HEK293T (cell line): ENCODE data around the gene KRTAP10-4.
"Not testable (repeated sequence)": the region's sequence is repeated elsewhere in the genome, so short reads cannot be mapped to it uniquely, and the experiment has no call there.

Experiments used
- CTCF ChIA-PET: fragments of 350-600 bp; formaldehyde crosslinking; extraction: SDS; loops from one replicate; lab custom pipeline; 2021; ENCODE audit warnings: antibody characterized with exemption, inconsistent platforms; lab: Yijun Ruan, JAX
- POLR2A ChIA-PET: fragments of 350-600 bp; formaldehyde crosslinking; extraction: SDS; loops from one replicate; lab custom pipeline; 2020; ENCODE audit warnings: antibody characterized with exemption, inconsistent platforms; lab: Yijun Ruan, JAX
- DNase-seq: peaks from one replicate; pipeline ENCODE4 v3.0.0; 2012; ENCODE audit warnings: mixed read lengths; ENCODE audit errors: extremely low spot score
- ARNT ChIP-seq: fragments of 450-650 bp; IDR thresholded peaks from 2 replicates; pipeline ENCODE4 v1.6.1; 2017; ENCODE audit warnings: mild to moderate bottlenecking
- BHLHE40 ChIP-seq: fragments of 450-650 bp; IDR thresholded peaks from 2 replicates; pipeline ENCODE4 v1.6.1; 2016; ENCODE audit warnings: mild to moderate bottlenecking, moderate library complexity, borderline replicate concordance
- CTBP1 ChIP-seq: fragments of 450-650 bp; IDR thresholded peaks from 2 replicates; pipeline ENCODE4 v1.6.1; 2016; ENCODE audit warnings: borderline replicate concordance
- ELF4 ChIP-seq: fragments of 450-650 bp; IDR thresholded peaks from 2 replicates; pipeline ENCODE4 v1.6.1; 2017; ENCODE audit warnings: antibody characterized with exemption
- FOXA1 ChIP-seq: fragments of 450-650 bp; IDR thresholded peaks from 2 replicates; pipeline ENCODE4 v1.6.1; 2016; ENCODE audit warnings: mild to moderate bottlenecking
- FOXK2 ChIP-seq: fragments of 450-650 bp; IDR thresholded peaks from 2 replicates; pipeline ENCODE4 v1.6.1; 2016; ENCODE audit warnings: mild to moderate bottlenecking
- FOXM1 ChIP-seq: fragments of 450-650 bp; IDR thresholded peaks from 2 replicates; pipeline ENCODE4 v1.6.1; 2017; ENCODE audit warnings: mild to moderate bottlenecking, borderline replicate concordance
- HDGF ChIP-seq: fragments of 450-650 bp; IDR thresholded peaks from 2 replicates; pipeline ENCODE4 v1.6.1; 2017; ENCODE audit warnings: antibody characterized with exemption, borderline replicate concordance
- L3MBTL2 ChIP-seq: fragments of 450-650 bp; conservative IDR thresholded peaks from 2 replicates; pipeline ENCODE4 v1.6.1; 2016; ENCODE audit warnings: mild to moderate bottlenecking
- LEF1 ChIP-seq: fragments of 450-650 bp; IDR thresholded peaks from 2 replicates; pipeline ENCODE4 v1.6.1; 2017; ENCODE audit warnings: mild to moderate bottlenecking, borderline replicate concordance
- NFRKB ChIP-seq: fragments of 450-650 bp; IDR thresholded peaks from 2 replicates; pipeline ENCODE4 v1.6.1; 2016; ENCODE audit warnings: mild to moderate bottlenecking, moderate library complexity
- PKNOX1 ChIP-seq: fragments of 450-650 bp; IDR thresholded peaks from 2 replicates; pipeline ENCODE4 v1.6.1; 2016
- SP1 ChIP-seq: fragments of 450-650 bp; IDR thresholded peaks from 2 replicates; pipeline ENCODE4 v1.6.1; 2017
- SUZ12 ChIP-seq: fragments of 450-650 bp; IDR thresholded peaks from 2 replicates; pipeline ENCODE4 v1.6.1; 2016; ENCODE audit warnings: mild to moderate bottlenecking
- TARDBP ChIP-seq: fragments of 450-650 bp; IDR thresholded peaks from 2 replicates; pipeline ENCODE4 v1.6.1; 2016
- ZNF384 ChIP-seq: fragments of 450-650 bp; IDR thresholded peaks from 2 replicates; pipeline ENCODE4 v1.6.1; 2016

Gene KRTAP10-4

GRCh38 chr21:44609193-44609592 lies 35.7 kb downstream of the KRTAP10-4 start:
- DNase-seq, result no peak
- ChIA-PET CTCF (no interaction called here), POLR2A (no interaction called here)
- TF ChIP-seq ELF4 (no peak), NFRKB (no peak), BHLHE40 (no peak), SP1 (no peak), ARNT (no peak), L3MBTL2 (no peak), ZNF384 (no peak), HDGF (no peak), FOXA1 (no peak), FOXM1 (no peak), FOXK2 (no peak), PKNOX1 (no peak), TARDBP (no peak), SUZ12 (no peak), CTBP1 (no peak), LEF1 (no peak)

- DNase-seq, CTCF ChIA-PET, POLR2A ChIA-PET: not testable (repeated sequence)
These were observed 36.8 kb downstream of the KRTAP10-4 start for GRCh38 chr21:44610157-44610843.

GRCh38 chr21:44611551-44611950 lies 38.0 kb downstream of the KRTAP10-4 start:
- no peak for TF ChIP-seq SUZ12
- TF ChIP-seq NFRKB, result no peak
- no peak for TF ChIP-seq TARDBP
- TF ChIP-seq CTBP1, result no peak
- no peak for TF ChIP-seq PKNOX1
- no peak for TF ChIP-seq FOXM1
- TF ChIP-seq FOXA1, result no peak
- TF ChIP-seq ARNT, result no peak
- TF ChIP-seq HDGF, result no peak
- no peak for TF ChIP-seq ZNF384
- no peak for TF ChIP-seq FOXK2
- no peak for TF ChIP-seq BHLHE40
- no peak for DNase-seq
- ChIA-PET CTCF (no interaction called here), POLR2A (no interaction called here)

- DNase-seq, result no peak
- CTCF ChIA-PET, result no interaction called here
- TF ChIP-seq SP1 (no peak), LEF1 (no peak), FOXM1 (no peak), ARNT (no peak), ZNF384 (no peak), NFRKB (no peak), BHLHE40 (no peak), CTBP1 (no peak), HDGF (no peak), PKNOX1 (no peak), ELF4 (no peak), FOXA1 (no peak), TARDBP (no peak)
- POLR2A ChIA-PET, result no interaction called here
These were observed 38.5 kb downstream of the KRTAP10-4 start, which contains the start of gene KRTAP10-8 for GRCh38 chr21:44612029-44612486. TSS of gene KRTAP10-8 (plus strand) at chr21:44612079. CDS start at chr21:44612101, 22 bp downstream.

GRCh38 chr21:44612669-44613229 lies 39.2 kb downstream of the KRTAP10-4 start:
- DNase-seq, result no peak
- ChIA-PET POLR2A (no interaction called here), CTCF (no interaction called here)
- TF ChIP-seq HDGF (no peak), L3MBTL2 (no peak), ELF4 (no peak), BHLHE40 (no peak), PKNOX1 (no peak), ARNT (no peak), FOXM1 (no peak), FOXK2 (no peak), FOXA1 (no peak), CTBP1 (no peak), NFRKB (no peak), ZNF384 (no peak), TARDBP (no peak), LEF1 (no peak), SUZ12 (no peak), SP1 (no peak)
